HG03342 (cell line): ENCODE results near the gene NKD1.
"Not testable (repeated sequence)": the region's sequence is repeated elsewhere in the genome, so short reads cannot be mapped to it uniquely, and the experiment has no call there.

Experiments
- ATAC-seq: cut with Tn5 transposase; IDR thresholded peaks from one replicate; pipeline ENCODE4 v1.9.1; 2021; ENCODE audit warnings: mild to moderate bottlenecking, moderate library complexity; ENCODE audit not compliant: unreplicated experiment

NKD1 gene

DNA sequence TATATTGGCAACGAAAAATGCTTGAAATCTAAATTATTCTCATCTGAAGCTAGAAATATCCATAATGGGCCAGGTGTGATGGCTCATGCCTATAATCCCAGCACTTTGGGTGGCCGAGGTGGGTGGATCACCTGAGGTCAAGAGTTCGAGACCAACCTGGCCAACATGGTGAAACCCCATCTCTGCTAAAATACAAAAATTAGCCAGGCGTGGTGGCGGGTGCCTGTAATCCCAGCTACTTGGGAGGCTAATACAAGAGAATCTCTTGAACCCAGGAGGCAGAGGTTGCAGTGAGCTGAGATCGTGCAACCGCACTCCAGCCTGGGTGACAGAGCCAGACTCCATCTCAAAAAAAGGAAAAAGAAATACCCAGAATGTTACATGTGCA, 11.9 kb upstream of the NKD1 start:
- not testable (repeated sequence) for ATAC-seq

- ATAC-seq, result no peak
Observed at GRCh38 chr16:50537533-50538290, 10.5 kb upstream of the NKD1 start.

GRCh38 chr16:50538411-50539052, 9.7 kb upstream of the NKD1 start:
- no peak for ATAC-seq

DNA sequence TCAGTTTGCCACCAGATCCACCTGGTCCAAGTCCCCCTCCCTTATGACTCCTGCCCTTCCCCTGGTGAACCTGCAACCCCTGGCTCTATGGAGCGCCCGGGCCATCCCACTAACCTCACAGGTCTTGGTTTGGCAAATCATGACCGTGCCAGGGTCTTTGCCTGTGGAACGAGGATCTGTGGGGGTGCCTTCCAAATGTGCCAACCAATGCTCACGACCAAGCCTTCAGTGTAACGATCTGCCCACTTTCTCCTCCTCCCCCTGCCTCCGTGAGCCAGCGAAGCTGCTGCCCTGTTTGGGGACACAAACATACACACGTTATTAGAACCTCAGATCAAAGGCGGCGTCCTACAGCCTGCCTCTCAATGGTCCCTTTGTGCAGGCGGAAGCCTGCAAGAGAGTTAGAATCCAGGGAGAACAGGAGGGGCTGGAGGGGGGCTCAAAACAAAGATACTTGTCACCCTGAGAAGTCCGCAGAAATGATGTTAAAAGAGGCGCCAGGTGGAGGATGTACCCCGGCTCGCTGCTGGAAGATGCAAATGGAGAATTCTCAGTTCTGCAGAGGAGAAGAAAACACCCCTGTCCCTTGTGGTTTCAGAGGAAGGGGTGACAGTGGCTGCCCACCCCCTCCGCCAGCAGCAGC, 9.0 kb upstream of the NKD1 start:
- no peak for ATAC-seq

GRCh38 chr16:50539822-50540710, 8.1 kb upstream of the NKD1 start:
- ATAC-seq, result no peak

- ATAC-seq, result no peak
Observed at GRCh38 chr16:50540711-50541007, 7.5 kb upstream of the NKD1 start.

DNA sequence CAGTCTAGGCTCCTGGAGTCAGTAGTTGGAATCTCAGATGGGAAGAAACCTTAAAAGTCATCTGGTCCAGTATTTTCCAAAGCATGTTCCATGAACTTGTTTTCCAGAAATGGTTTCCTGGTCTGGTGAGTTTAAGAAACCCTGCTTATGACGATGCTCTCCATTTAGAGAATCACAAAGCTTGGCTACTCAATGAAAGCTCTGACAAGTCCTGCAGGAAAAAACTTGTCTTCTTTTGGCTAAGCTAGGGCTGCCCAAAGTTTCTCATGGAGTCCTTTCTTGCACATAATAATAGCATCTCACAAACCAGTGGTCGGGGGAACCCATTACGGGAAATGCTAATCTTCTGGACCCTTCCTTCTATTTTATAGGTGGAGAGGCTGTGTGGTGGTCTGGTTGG, 5.5 kb upstream of the NKD1 start:
- no peak for ATAC-seq

GRCh38 chr16:50546125-50546524, 2.1 kb upstream of the NKD1 start:
- no peak for ATAC-seq

GRCh38 chr16:50547340-50548124, 664 bp upstream of the NKD1 start:
- ATAC-seq, result peak; percentile 38

DNA sequence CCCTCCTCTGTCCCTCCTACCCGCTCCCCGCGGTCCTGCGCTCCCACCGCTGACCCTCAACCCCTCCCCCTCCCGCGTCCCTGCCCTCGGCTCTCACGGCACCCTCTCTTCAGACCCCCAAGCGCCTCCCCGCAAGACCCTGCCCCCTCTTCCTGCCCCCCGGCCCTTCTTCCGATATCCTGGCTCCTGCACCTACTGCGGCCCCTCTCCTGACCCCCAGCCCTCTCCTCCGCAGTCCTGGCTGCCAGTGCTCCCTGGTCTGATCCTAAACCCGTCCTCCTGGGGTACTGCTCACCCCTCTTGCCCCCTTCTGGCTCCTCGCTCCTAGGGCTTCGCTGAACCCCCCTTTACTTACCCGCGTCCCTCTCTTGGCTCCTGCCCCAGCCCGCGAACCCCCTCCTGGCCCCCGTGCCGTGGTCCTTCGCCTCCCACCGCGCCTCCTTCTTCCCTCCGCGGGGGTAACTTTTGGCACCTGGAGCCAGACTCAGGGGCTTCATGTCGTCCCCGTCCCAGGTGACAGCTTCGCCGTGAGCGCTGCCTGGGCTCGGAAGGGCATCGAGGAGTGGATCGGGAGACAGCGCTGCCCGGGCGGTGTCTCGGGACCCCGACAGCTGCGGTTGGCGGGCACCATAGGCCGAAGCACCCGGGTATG, 839 bp downstream of the NKD1 start:
- no peak for ATAC-seq

GRCh38 chr16:50549561-50549915, 1.3 kb downstream of the NKD1 start:
- ATAC-seq, result no peak

DNA sequence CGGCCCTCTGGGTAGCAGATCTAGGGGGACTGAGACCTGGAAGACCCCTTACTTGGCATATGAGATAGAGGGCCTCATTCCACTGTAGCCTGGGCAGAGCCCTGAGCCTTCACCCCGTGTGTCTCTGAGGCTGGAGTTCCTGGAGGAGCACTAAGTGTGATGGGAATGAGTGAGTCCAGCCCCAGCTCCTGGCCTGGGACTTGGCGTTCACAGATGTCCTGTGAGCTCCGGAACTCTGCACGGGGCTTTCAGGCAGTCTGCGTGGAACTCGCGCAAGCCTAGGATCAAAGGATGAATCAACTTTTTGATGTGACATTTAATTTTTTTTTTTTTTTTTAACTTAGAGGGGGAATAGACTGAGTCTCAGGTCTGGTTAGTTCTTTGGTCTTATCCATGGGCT, 1.8 kb downstream of the NKD1 start:
- ATAC-seq, result no peak

DNA sequence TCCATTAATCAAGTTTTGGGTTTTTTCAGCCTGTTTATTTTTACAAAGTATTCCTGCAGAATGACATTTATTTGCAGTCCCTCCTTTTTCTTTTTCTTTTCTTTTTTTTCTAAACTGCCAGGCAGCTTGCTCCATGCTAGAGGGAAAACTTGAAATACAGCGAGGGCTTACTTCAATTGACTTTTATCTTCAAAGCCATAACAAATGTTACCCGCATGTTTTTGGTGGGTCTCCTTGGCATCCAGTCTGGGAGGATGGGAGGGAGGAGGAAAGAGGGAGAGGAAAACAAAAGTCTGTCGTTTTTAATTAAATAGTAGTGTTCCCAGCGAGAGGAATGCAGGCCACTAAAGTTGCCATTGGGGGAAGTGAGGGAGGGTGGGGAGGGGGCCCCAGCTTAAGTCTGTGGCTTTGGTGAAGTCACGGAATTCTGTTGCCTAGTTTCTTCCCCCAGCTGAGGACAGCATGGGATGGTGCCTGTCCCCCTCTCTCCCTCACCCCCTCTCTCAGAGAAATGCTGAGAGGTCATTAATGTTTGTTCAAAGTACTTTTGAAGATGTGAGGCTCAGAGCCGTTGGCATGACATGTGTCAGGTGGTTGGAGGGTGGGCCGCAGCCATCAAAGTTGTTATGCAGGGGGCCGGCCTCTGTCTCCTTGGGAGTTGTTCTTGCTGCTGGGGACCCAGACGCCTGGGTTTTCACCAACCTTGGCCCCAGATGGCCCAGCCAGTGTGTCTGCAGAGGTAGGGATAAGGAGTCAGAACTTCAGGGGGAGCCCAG, 2.9 kb downstream of the NKD1 start:
- no peak for ATAC-seq

DNA sequence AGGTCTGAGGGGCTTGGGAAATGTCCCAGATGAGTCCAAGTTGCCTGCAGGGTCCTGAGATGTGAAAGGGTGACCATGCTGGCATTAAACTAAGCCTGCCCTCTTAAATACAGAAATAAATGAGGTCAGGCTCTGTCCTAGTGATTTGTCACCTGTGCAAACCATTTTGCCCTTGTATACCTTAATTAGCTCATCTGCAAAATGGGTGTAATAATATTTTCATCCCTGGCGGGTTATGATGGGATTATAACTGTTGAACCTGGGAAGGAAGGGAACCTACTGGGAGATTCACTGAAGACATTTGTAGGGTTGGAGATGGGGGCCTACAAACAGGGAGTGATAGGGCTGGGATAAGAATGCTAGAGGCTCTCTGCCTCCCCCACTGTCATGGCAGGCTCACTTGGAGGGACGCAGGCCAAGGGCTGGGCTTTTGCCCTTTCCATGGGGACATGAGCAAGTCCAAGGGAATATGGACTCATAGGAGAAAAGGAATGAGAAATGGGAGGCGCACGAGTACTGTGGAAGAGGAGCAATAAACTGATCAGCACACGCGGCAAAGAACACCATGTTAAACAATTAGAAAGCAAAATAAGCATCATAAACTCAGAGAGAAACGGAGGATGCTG, 4.4 kb downstream of the NKD1 start:
- no peak for ATAC-seq

GRCh38 chr16:50553182-50553710, 5.0 kb downstream of the NKD1 start:
- no peak for ATAC-seq

- no peak for ATAC-seq
Observed at GRCh38 chr16:50553731-50554360, 5.7 kb downstream of the NKD1 start.

DNA sequence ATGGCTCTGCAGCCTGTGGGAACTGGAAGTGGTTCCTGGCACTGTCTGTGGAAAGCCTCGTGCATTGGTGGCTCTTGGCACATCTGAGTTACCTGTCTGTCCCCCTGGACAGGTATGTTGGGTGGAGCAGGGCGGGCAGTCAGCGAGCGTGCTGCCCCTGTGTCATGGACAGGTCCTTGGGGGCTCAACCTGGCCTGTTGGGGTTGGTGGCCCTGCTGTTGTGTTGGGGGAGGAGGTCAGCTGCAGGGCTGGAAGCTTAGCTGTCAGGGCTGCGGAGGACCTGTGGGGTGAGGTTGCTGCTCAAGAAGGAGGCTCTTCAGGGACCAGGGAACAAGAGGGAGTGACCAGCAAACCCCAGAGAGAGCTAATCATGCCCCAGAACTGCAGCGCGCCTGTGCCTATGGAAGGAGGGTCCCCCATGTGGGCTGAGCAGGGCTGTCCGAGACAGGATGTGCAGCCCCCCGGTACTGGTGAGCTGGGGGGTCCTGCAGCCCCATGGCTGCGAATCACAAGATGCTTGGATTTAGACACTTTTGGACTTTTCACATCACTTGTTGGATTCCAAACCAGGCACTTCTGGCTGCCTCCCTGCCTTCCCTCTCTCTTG, 7.2 kb downstream of the NKD1 start:
- ATAC-seq, result no peak
